ENCODE measurements around the gene FBXW10B.
"Not testable (repeated sequence)": the region's sequence is repeated elsewhere in the genome, so short reads cannot be mapped to it uniquely, and the experiment has no call there.

The FBXW10B gene, protein sequence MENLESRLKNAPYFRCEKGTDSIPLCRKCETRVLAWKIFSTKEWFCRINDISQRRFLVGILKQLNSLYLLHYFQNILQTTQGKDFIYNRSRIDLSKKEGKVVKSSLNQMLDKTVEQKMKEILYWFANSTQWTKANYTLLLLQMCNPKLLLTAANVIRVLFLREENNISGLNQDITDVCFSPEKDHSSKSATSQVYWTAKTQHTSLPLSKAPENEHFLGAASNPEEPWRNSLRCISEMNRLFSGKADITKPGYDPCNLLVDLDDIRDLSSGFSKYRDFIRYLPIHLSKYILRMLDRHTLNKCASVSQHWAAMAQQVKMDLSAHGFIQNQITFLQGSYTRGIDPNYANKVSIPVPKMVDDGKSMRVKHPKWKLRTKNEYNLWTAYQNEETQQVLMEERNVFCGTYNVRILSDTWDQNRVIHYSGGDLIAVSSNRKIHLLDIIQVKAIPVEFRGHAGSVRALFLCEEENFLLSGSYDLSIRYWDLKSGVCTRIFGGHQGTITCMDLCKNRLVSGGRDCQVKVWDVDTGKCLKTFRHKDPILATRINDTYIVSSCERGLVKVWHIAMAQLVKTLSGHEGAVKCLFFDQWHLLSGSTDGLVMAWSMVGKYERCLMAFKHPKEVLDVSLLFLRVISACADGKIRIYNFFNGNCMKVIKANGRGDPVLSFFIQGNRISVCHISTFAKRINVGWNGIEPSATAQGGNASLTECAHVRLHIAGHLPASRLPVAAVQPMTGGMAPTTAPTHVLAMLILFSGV

GRCh38 chr17:15619331-15620058 is at the start of gene FBXW10B:
TSS of gene FBXW10B (minus strand) at chr17:15619704. CDS start at chr17:15619512, 192 bp downstream.
- not testable (repeated sequence) for DNase-seq

GRCh38 chr17:15663691-15664090 is 44.2 kb upstream of the FBXW10B start:
- no peak for DNase-seq

- DNase-seq = no peak
These were observed 43.7 kb upstream of the FBXW10B start for GRCh38 chr17:15663176-15663575.

DNA sequence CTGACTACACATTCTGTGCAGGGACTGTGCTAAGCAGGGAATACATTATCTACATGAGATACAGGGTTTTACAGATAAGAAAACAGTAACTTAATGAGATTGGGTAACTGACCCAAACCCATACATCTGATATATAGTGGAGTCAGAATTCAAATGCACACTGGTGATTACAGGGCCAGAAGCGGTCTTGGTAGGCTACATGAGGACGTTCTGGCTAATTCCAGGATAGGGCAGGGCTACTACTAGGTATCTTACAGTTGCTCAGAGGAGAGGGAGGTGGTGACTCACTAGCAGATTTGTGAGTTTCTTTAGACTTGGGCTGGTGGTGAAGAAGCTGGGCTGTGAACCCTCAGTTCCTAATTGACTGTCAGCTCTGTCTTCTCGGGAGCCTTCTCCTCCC is 43.2 kb upstream of the FBXW10B start:
- no peak for DNase-seq

DNA sequence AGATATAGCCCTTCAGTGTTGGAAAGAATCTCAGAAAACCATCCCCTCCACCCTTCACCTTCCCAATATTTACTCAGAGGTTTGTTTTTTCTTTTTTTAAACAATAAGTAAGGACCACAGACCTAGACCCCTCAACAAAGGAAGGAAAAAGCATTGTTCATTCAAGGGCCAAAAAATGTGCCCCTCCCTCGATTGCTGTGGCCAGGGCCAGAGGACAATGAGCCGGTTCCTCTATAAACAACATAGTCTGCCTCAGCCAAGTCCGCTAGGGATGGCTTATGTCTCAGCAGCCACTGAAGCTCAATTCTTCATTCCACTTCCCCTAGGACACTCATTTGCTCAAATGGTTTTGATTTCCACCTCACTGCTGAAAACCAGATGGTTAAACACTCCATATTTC is 40.6 kb upstream of the FBXW10B start:
- DNase-seq = no peak

DNA sequence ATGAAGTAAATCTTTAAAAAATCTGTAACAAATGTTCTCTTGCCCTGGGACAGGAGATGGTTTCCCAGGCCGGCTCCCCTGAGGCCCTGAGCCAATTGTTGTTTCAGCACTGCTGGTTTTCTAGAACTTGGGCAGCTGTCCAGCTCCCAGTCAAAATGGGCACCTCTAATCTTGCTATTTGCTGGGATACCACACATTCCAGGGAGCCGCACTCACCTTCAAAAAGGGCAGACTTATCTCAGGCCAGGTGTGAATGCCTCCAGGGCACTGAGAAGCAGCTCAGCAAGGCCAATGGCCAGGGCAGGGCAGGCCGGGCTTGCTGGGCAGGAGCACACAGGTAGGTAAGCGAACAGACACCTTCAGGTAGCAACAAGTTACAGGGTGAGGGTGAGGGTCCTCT is 40.2 kb upstream of the FBXW10B start:
- DNase-seq = no peak

DNA sequence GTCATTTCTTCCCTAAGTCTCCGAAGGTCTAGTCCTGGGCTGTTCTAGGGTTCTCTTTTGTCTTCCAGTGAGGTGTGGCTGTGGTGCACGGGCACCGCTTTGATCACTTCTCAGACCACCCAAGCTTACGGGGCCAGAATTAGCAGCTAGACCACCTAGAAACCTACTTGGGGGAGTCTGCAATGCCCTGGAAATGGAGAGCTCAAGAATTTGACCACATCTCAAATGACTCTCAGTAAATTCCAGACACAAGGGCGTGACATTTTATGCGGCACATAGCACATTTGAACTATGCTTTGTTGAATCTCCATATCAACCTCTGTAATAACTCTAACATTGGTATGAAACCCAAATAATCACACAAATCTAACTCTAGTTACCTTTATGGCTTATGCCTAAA is 39.7 kb upstream of the FBXW10B start:
- DNase-seq = no peak

GRCh38 chr17:15658296-15658695 is 38.8 kb upstream of the FBXW10B start:
- no peak for DNase-seq

GRCh38 chr17:15657868-15658267 is 38.4 kb upstream of the FBXW10B start:
- no peak for DNase-seq

- DNase-seq = no peak
These were observed 35.5 kb upstream of the FBXW10B start for GRCh38 chr17:15654886-15655561.

- DNase-seq = not testable (repeated sequence)
These were observed 34.9 kb upstream of the FBXW10B start for GRCh38 chr17:15654401-15654800.

GRCh38 chr17:15652960-15653359 is 33.5 kb upstream of the FBXW10B start:
- DNase-seq = no peak

DNA sequence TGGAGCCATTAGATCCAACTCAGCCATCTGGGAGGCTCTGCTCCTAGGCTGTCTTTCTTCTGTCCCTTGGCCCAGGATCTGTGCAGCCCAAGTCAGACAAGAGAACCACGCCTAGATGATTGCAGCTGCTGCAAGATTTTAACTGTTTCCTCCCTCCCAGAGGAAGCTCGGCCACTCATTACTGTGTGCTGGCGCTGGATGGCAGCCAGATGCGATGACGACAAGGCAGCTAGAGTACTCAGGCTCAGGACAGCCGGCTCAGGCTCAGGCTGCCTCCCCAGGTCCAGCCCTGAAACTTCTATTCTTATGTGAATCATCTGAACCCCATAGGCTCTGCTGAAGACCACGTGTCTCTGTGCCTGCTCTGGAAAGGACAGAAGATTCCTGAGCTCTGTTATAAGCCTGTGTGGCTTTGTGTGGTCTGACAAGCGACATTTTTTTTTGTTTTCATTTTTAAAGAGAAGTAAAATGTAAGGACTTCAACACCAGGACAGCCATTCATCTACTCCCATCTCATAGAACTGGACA is 32.1 kb upstream of the FBXW10B start:
- DNase-seq = peak; percentile 30

GRCh38 chr17:15650741-15651582 is 31.5 kb upstream of the FBXW10B start:
- no peak for DNase-seq

- DNase-seq = no peak
These were observed 30.4 kb upstream of the FBXW10B start for GRCh38 chr17:15649861-15650421.

DNA sequence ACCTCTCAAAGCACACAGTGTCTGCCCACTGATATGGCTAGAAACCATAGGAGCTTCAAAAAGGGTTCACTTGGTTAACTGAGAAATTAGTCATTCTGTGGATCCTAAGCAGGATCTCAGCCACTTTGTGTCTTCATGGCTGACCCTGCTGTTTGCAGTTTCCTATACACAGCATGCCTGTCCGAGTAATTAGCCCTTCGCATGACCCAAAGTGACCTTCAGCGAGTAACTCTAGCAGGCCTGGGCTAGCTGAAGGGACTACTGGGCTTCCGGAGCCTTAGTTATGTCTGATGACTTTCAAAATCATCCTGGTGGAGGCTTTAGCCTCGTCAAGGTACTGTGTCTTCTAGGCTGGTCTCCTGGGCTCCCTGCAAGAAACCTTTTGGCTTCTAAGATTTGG is 28.9 kb upstream of the FBXW10B start:
- DNase-seq = no peak

- peak; percentile 11 for DNase-seq
These were observed 26.4 kb upstream of the FBXW10B start for GRCh38 chr17:15645942-15646312.

GRCh38 chr17:15645099-15645941 is 25.8 kb upstream of the FBXW10B start:
- not testable (repeated sequence) for DNase-seq

DNA sequence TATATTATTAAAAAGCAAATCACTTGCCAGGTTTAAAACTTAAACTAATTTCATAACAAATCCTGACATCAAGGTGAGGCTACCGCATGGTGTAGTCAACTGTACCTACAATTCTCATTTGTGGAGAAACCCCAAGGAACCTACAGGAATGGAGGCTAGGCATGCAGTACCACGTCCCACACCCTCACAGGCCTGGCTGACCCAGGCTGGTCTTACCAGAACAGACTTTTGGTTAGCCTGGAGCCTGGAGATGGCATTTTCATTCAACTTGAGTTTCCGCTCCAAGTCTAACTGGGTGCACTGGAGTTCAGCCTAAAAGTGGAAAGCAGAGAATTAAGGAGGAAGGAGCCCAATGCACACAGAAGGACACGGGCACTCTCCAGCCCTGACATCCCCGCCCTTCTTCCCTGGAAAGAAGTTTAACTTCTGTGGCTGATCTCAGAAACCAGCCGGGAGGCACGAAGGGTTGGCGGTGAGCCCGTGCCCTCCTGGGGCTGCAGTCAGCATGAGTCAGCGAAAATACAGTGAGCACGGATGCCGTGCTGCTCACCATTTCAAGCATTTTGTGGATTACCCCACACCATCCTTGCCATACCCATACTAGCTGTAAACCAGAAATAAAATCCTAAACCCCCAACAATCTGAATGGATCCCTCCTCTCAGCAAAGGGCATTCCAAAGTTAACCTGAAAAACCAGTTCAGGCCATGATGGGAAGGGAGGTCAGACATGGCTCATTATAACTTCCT is 23.2 kb upstream of the FBXW10B start:
- DNase-seq = not testable (repeated sequence)

- not testable (repeated sequence) for DNase-seq
These were observed 22.5 kb upstream of the FBXW10B start for GRCh38 chr17:15642014-15642413.
